Progenitor cell of endocrine pancreas (in vitro differentiated cells): ENCODE results near the gene DNM3. TPM values are rescaled to one million over a fixed set of nuclear protein-coding genes. Genes with fewer than 3 reads are reported as not detected.
"Not testable (repeated sequence)": the region's sequence is repeated elsewhere in the genome, so short reads cannot be mapped to it uniquely, and the experiment has no call there.

ENCODE experiments used
- DNase-seq: peaks from one replicate; pipeline ENCODE4 v3.0.0; 2021; ENCODE audit warnings: low spot score; ENCODE audit not compliant: unreplicated experiment
- H3K27ac Mint-ChIP-seq: 2 replicates; pipeline ENCODE4 v1.8.0; 2021; ENCODE audit warnings: mild to moderate bottlenecking, moderate library complexity, mixed read lengths
- H3K27me3 Mint-ChIP-seq: 2 replicates; pipeline ENCODE4 v1.8.0; 2021; ENCODE audit warnings: mixed read lengths
- H3K36me3 Mint-ChIP-seq: 2 replicates; pipeline ENCODE4 v1.8.0; 2022; ENCODE audit warnings: mixed read lengths; ENCODE audit not compliant: insufficient read depth
- H3K4me1 Mint-ChIP-seq: 2 replicates; pipeline ENCODE4 v1.8.0; 2021; ENCODE audit warnings: low read depth, mixed read lengths
- H3K4me3 Mint-ChIP-seq: 2 replicates; pipeline ENCODE4 v1.8.0; 2021; ENCODE audit warnings: low read depth, mild to moderate bottlenecking, moderate library complexity, mixed read lengths
- H3K9me3 Mint-ChIP-seq: 2 replicates; pipeline ENCODE4 v1.8.0; 2021; ENCODE audit warnings: low read depth, mixed read lengths
- CTCF ChIP-seq: fragments of 200-600 bp; sonication (generic); IDR thresholded peaks from one replicate; pipeline ENCODE4 v1.5.0; 2021; ENCODE audit warnings: antibody characterized with exemption, mild to moderate bottlenecking; ENCODE audit not compliant: unreplicated experiment
- total RNA-seq: library from RNA; stranded (reverse); gene quantifications from 2 replicates; pipeline ENCODE4 v1.2.1, GENCODE V29; 2021

DNM3 gene
- total RNA-seq, 1 donor from 2014 or later: 0.48 TPM

GRCh38 chr1:172363852-172364251 lies 522.6 kb downstream of the DNM3 start:
- H3K27ac Mint-ChIP-seq: no peak overlapping the region
- H3K36me3 Mint-ChIP-seq: peaks cover 2% of the 10 kb centered on the region
- DNase-seq: no peak
- H3K4me1 Mint-ChIP-seq: peaks cover 22% of the 10 kb centered on the region
- no peak overlapping the region for H3K4me3 Mint-ChIP-seq
- TF ChIP-seq CTCF: no peak
- H3K27me3 Mint-ChIP-seq: no peaks in the 10 kb centered on the region
- peaks cover 16% of the 10 kb centered on the region for H3K9me3 Mint-ChIP-seq

- H3K27me3 Mint-ChIP-seq, H3K4me1 Mint-ChIP-seq, H3K27ac Mint-ChIP-seq, DNase-seq, H3K4me3 Mint-ChIP-seq, H3K36me3 Mint-ChIP-seq: not testable (repeated sequence)
- H3K9me3 Mint-ChIP-seq: peaks cover 19% of the 10 kb centered on the region
Observed at GRCh38 chr1:172371646-172372045, 530.3 kb downstream of the DNM3 start.

- H3K4me3 Mint-ChIP-seq: no peak overlapping the region
- DNase-seq: no peak
- no peak overlapping the region for H3K27ac Mint-ChIP-seq
- TF ChIP-seq CTCF: no peak
- H3K36me3 Mint-ChIP-seq: no peaks in the 10 kb centered on the region
- no peaks in the 10 kb centered on the region for H3K27me3 Mint-ChIP-seq
- peaks cover 6% of the 10 kb centered on the region for H3K9me3 Mint-ChIP-seq
- peaks cover 7% of the 10 kb centered on the region for H3K4me1 Mint-ChIP-seq
Observed at GRCh38 chr1:172373864-172374263, 532.6 kb downstream of the DNM3 start.

GRCh38 chr1:172375211-172375631 lies 533.9 kb downstream of the DNM3 start:
- peaks cover 6% of the 10 kb centered on the region for H3K9me3 Mint-ChIP-seq
- no peaks in the 10 kb centered on the region for H3K36me3 Mint-ChIP-seq
- no peak overlapping the region for H3K27ac Mint-ChIP-seq
- no peak for DNase-seq
- TF ChIP-seq CTCF: no peak
- peaks cover 8% of the 10 kb centered on the region for H3K4me1 Mint-ChIP-seq
- H3K27me3 Mint-ChIP-seq: no peaks in the 10 kb centered on the region
- no peak overlapping the region for H3K4me3 Mint-ChIP-seq

GRCh38 chr1:172376431-172376830 lies 535.1 kb downstream of the DNM3 start:
- H3K9me3 Mint-ChIP-seq: peaks cover 6% of the 10 kb centered on the region
- no peak for TF ChIP-seq CTCF
- no peak overlapping the region for H3K4me3 Mint-ChIP-seq
- peaks cover 16% of the 10 kb centered on the region for H3K4me1 Mint-ChIP-seq
- H3K36me3 Mint-ChIP-seq: no peaks in the 10 kb centered on the region
- H3K27me3 Mint-ChIP-seq: no peaks in the 10 kb centered on the region
- no peak overlapping the region for H3K27ac Mint-ChIP-seq
- no peak for DNase-seq

GRCh38 chr1:172377565-172377964 lies 536.3 kb downstream of the DNM3 start:
- no peak for DNase-seq
- Mint-ChIP-seq H3K36me3 (no peaks in the 10 kb centered on the region), H3K27ac (no peak overlapping the region), H3K27me3 (no peaks in the 10 kb centered on the region), H3K9me3 (peaks cover 6% of the 10 kb centered on the region), H3K4me1 (peaks cover 20% of the 10 kb centered on the region), H3K4me3 (no peak overlapping the region)
- TF ChIP-seq CTCF: no peak
